SK-N-SH (cell line): ENCODE measurements around the gene PCDH1. TPM values are rescaled to one million over a fixed set of nuclear protein-coding genes. Genes with fewer than 3 reads are reported as not detected.

ENCODE experiments used
- CTCF ChIA-PET: fragments of 300-600, 350-600 bp; formaldehyde crosslinking; extraction: SDS; loops from one replicate; lab custom pipeline; 2021; lab: Yijun Ruan, JAX
- POLR2A ChIA-PET: fragments of 350-600 bp; sonication (Branson Sonifier 250); formaldehyde crosslinking; extraction: SDS; loops from one replicate; lab custom pipeline; 2020; ENCODE audit warnings: antibody characterized with exemption, inconsistent platforms; lab: Yijun Ruan, JAX
- DNase-seq: peaks from one replicate; pipeline ENCODE4 v3.0.0; 2012
- H2AFZ ChIP-seq: fragments of 200-600 bp; sonication (generic); 2 replicates; pipeline ENCODE4 v1.8.1; 2016; ENCODE audit warnings: antibody characterized with exemption, mild to moderate bottlenecking, low read depth
- H3F3A ChIP-seq: fragments of 200-600 bp; sonication (generic); replicated peaks from 2 replicates; pipeline ENCODE3; 2016; ENCODE audit warnings: antibody characterized with exemption, mild to moderate bottlenecking; ENCODE audit not compliant: insufficient read depth
- H3K27ac ChIP-seq, 2 experiments: fragments of 200-500 bp in 1 of 2; fragments of 200-600 bp in 1 of 2; sonication (Bioruptor generic) in 1 of 2; sonication (generic), shearing (Covaris generic) in 1 of 2; 2 replicates each; pipeline versions ENCODE4 v1.5.1 to v1.6.1; 2014 to 2016; ENCODE audit warnings: low read depth in 2 of 2, inconsistent platforms in 1 of 2, low read length in 1 of 2, mild to moderate bottlenecking in 1 of 2, mixed read lengths in 1 of 2
- H3K27me3 ChIP-seq: fragments of 200-600 bp; sonication (generic), shearing (Covaris generic); 2 replicates; pipeline ENCODE4 v1.6.1; 2016; ENCODE audit warnings: mixed run types; ENCODE audit not compliant: insufficient read depth
- H3K36me3 ChIP-seq, 2 experiments: fragments of 200-500 bp in 1 of 2; fragments of 200-600 bp in 1 of 2; sonication (Bioruptor generic) in 1 of 2; sonication (generic) in 1 of 2; replicated peaks in 1 of 2; 2 replicates each; pipeline versions ENCODE3 to v1.5.1; 2014 to 2016; ENCODE audit warnings: low read length in 1 of 2, mild to moderate bottlenecking in 1 of 2; ENCODE audit not compliant: insufficient read depth in 2 of 2, control insufficient read depth in 1 of 2
- H3K4me1 ChIP-seq, 2 experiments: fragments of 200-500 bp in 1 of 2; fragments of 200-600 bp in 1 of 2; sonication (Bioruptor generic) in 1 of 2; sonication (generic), shearing (Covaris generic) in 1 of 2; 2 replicates each; pipeline versions ENCODE4 v1.5.1 to v1.6.1; 2014 to 2016; ENCODE audit warnings: low read depth in 1 of 2, low read length in 1 of 2, mixed run types in 1 of 2; ENCODE audit not compliant: insufficient read depth in 2 of 2, control insufficient read depth in 1 of 2
- H3K4me2 ChIP-seq: fragments of 200-600 bp; sonication (generic), shearing (Covaris generic); 2 replicates; pipeline ENCODE4 v1.6.1; 2017; ENCODE audit warnings: mixed run types
- H3K4me3 ChIP-seq, 2 experiments: fragments of 200-500 bp in 1 of 2; fragments of 200-600 bp in 1 of 2; sonication (Bioruptor generic) in 1 of 2; sonication (generic), shearing (Covaris generic) in 1 of 2; 2 replicates each; pipeline versions ENCODE4 v1.5.1 to v1.8.1; 2014 to 2016; ENCODE audit warnings: low read depth in 2 of 2, inconsistent platforms in 1 of 2, low read length in 1 of 2, mild to moderate bottlenecking in 1 of 2, mixed read lengths in 1 of 2, moderate library complexity in 1 of 2
- H3K79me2 ChIP-seq: fragments of 200-600 bp; sonication (generic); 2 replicates; pipeline ENCODE4 v1.8.1; 2017; ENCODE audit warnings: mild to moderate bottlenecking; ENCODE audit not compliant: insufficient read depth
- H3K9ac ChIP-seq: fragments of 200-600 bp; sonication (generic); 2 replicates; pipeline ENCODE4 v1.6.1; 2017; ENCODE audit warnings: mixed run types
- H3K9me2 ChIP-seq: fragments of 200-600 bp; sonication (generic); 2 replicates; pipeline ENCODE4 v1.6.1; 2017; ENCODE audit warnings: mixed run types
- H3K9me3 ChIP-seq: fragments of 200-600 bp; sonication (generic); 2 replicates; pipeline ENCODE4 v1.6.1; 2017; ENCODE audit warnings: mixed run types, mild to moderate bottlenecking, moderate library complexity
- H4K20me1 ChIP-seq: fragments of 200-600 bp; sonication (generic); 2 replicates; pipeline ENCODE4 v1.6.1; 2017; ENCODE audit warnings: mild to moderate bottlenecking, mixed run types; ENCODE audit not compliant: insufficient read depth
- EP300 ChIP-seq, 2 experiments: IDR thresholded peaks; 2 replicates each; pipeline versions ENCODE4 v1.4.0 to v1.6.1; 2012; ENCODE audit warnings: borderline replicate concordance in 1 of 2, low read depth in 1 of 2, low read length in 1 of 2
- EZH2phosphoT487 ChIP-seq: fragments of 200-600 bp; sonication (generic); IDR thresholded peaks from 2 replicates; pipeline ENCODE4 v1.6.1; 2017; ENCODE audit warnings: low read depth, mixed run types, mild to moderate bottlenecking, antibody characterized with exemption, moderate library complexity, borderline replicate concordance
- FOXM1 ChIP-seq: IDR thresholded peaks from 2 replicates; pipeline ENCODE4 v1.4.0; 2012; ENCODE audit warnings: low read depth, mild to moderate bottlenecking
- GATA2 ChIP-seq: sonication (generic); formaldehyde crosslinking; IDR thresholded peaks from 2 replicates; pipeline ENCODE4 v1.5.0; 2020; ENCODE audit warnings: mild to moderate bottlenecking, missing genetic modification reagents
- MAX ChIP-seq: IDR thresholded peaks from 2 replicates; pipeline ENCODE4 v1.4.0; 2012; ENCODE audit warnings: low read depth
- NRF1 ChIP-seq: IDR thresholded peaks from 2 replicates; pipeline ENCODE4 v1.6.1; 2012; ENCODE audit warnings: low read depth, mild to moderate bottlenecking, low read length
- RAD21 ChIP-seq: IDR thresholded peaks from 2 replicates; pipeline ENCODE4 v1.6.1; 2012; ENCODE audit warnings: mild to moderate bottlenecking, low read length
- REST ChIP-seq: IDR thresholded peaks from 2 replicates; pipeline ENCODE4 v1.6.1; 2012; ENCODE audit warnings: mild to moderate bottlenecking, low read depth, low read length, moderate library complexity
- WGBS: methylation state at CpG from one replicate; pipeline ENCODE4 v1.1.6; 2017; ENCODE audit warnings: low lambda C conversion rate; 5-methylcytosine and 5-hydroxymethylcytosine counted together
- polyA plus RNA-seq, 3 experiments: library from polyadenylated mRNA; depleted of rRNA; stranded (reverse); fragments of >200 nt; gene quantifications; 2 replicates each; pipeline ENCODE4 v1.2.3, GENCODE V29; 2012

The PCDH1 gene
- polyA plus RNA-seq, 1 of the 3 experiments (the other 2 are of a cell fraction) = 0.08 TPM

DNA sequence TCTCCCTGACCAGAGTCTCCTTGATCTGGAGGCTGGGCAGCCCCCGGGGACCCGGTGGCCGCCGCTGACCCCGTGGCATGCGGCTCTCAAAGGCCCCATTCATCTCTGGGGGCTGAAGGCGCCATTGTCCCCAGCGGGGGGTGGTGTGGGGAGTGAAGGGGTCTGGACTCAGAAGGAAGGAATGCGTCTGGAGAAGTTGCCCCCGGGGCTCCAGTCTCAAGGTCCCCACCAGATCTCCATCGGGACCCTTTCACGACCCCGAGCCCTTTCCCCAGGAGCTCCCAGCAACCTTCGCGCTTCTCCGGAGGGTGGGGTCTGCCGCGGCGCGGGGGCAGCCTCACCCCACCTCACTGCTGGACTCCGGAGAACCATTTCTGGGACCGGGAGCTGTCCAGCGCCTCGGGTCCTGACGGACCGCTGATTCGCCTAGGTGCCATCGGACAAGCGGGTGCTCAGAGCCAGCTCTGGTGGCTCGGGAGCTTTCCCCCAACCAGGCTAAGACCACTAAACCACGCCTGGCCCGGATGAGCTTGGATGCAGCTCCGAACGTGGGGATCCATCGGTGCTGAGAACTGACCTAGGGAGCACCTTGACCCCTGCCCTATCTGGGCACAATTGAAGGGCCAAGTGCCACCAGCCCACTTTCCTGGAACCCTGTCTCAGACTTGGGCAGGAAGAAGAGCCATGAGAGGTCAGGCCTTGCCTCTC lies 5.1 kb upstream of the PCDH1 start:
- ChIA-PET CTCF (interaction anchor here (0.7 to 10.4 kb wide), 18 partner anchors 16 to 264 kb away, joined by 3 to 451 read pairs (median 5); partner anchors contain the start of genes ARAP3, DIAPH1 and PCDH12), POLR2A (interaction anchor here (1.1 to 3.2 kb wide), 6 partner anchors 37 to 191 kb away, joined by 3 to 15 read pairs (median 4); partner anchors contain the start of gene DELE1)
- 3% methylated on average over 25 of the region's 35 CpGs for WGBS

More for the DNA sequence above, 5.1 kb upstream of the PCDH1 start:
- peak; percentile 65 for DNase-seq
- H3K27me3 ChIP-seq = peaks cover 46% of the 10 kb centered on the region
- H3K4me2 ChIP-seq = no peak overlapping the region
- H3K4me3 ChIP-seq = peak overlapping the region in 1 of 2 experiments; percentile 40; a peak in 2 of 4 replicates
- no peak for TF ChIP-seq EP300 (IDR thresholded peaks at IDR 0.05; ENCODE audit: borderline replicate concordance in 1 of 2, low read depth in 1 of 2, low read length in 1 of 2)
- TF ChIP-seq REST = peak; percentile 98
- TF ChIP-seq FOXM1 = no peak
- no peak for TF ChIP-seq EZH2phosphoT487
- TF ChIP-seq GATA2 = no peak
- TF ChIP-seq MAX = no peak
- no peak for TF ChIP-seq NRF1
- TF ChIP-seq RAD21 = no peak
- TF ChIP-seq, all 33 proteins: peak for 1
- Histone ChIP-seq H2AFZ (no peak overlapping the region), H3K9me2 (no peaks in the 10 kb centered on the region), H3F3A (no peaks in the 10 kb centered on the region), H3K9me3 (no peaks in the 10 kb centered on the region), H3K79me2 (no peaks in the 10 kb centered on the region), H3K27ac (peak overlapping the region in 1 of 2 experiments; percentile 76; a peak in 2 of 4 replicates), H4K20me1 (no peaks in the 10 kb centered on the region), H3K9ac (no peak overlapping the region), H3K36me3 (no peaks in the 10 kb centered on the region), H3K4me1 (peaks cover 4 to 47% of the 10 kb centered on the region in 2 experiments; a peak in 2 of 4 replicates)
